T-helper 17 cell (primary cell): ENCODE measurements around the gene GPLD1. TPM values are rescaled to one million over a fixed set of nuclear protein-coding genes. Genes with fewer than 3 reads are reported as not detected.
"Not testable (repeated sequence)": the region's sequence is repeated elsewhere in the genome, so short reads cannot be mapped to it uniquely, and the experiment has no call there.

Experiments used
- ATAC-seq: fragments of 150-1000 bp; cut with Tn5 transposase; 2 replicates; pipeline ENCODE4 v1.10.0; 2021; ENCODE audit warnings: mild to moderate bottlenecking, moderate library complexity
- DNase-seq, 3 donors: peaks; one replicate each; pipeline versions ENCODE4 v3.0.0 to v3.0.0-alpha.2; 2020 to 2021
- H3K9me3 ChIP-seq: one replicate; pipeline ENCODE4 v1.7.0; 2013; ENCODE audit warnings: low read length, mild to moderate bottlenecking; ENCODE audit not compliant: control insufficient read depth, poor library complexity, severe bottlenecking
- H3K27ac Mint-ChIP-seq: one replicate; pipeline ENCODE4 v1.8.0; 2022; ENCODE audit warnings: mild to moderate bottlenecking, moderate library complexity, mixed read lengths
- H3K27me3 Mint-ChIP-seq: one replicate; pipeline ENCODE4 v1.8.0; 2022; ENCODE audit warnings: mixed read lengths
- H3K36me3 Mint-ChIP-seq: one replicate; pipeline ENCODE4 v1.8.0; 2022; ENCODE audit warnings: low read depth, mixed read lengths
- H3K4me1 Mint-ChIP-seq: one replicate; pipeline ENCODE4 v1.8.0; 2022; ENCODE audit warnings: mild to moderate bottlenecking, mixed read lengths
- H3K4me3 Mint-ChIP-seq: one replicate; pipeline ENCODE4 v1.8.0; 2022; ENCODE audit warnings: mild to moderate bottlenecking, moderate library complexity, mixed read lengths
- total RNA-seq, 4 donors: library from RNA in 2 of 4; stranded (reverse) in 2 of 4; gene quantifications; one replicate each; pipeline ENCODE4 v1.2.3 and lab custom pipeline; 2022 to 2026

GPLD1 gene
- total RNA-seq, 2 donors from 2014 or later = 0.21 to 0.40 TPM

- H3K27ac Mint-ChIP-seq = no peak overlapping the region
These were observed 95.2 kb downstream of the GPLD1 start for GRCh38 chr6:24394061-24394779.

GRCh38 chr6:24391756-24392405 lies 97.5 kb downstream of the GPLD1 start:
- Mint-ChIP-seq H3K4me1 (peaks cover 2% of the 10 kb centered on the region), H3K4me3 (no peak overlapping the region), H3K27me3 (peaks cover 14% of the 10 kb centered on the region), H3K36me3 (peaks cover 2% of the 10 kb centered on the region), H3K27ac (no peak overlapping the region)
- DNase-seq = no peak
- H3K9me3 ChIP-seq = peaks cover 3% of the 10 kb centered on the region
- no peak for ATAC-seq

More at GRCh38 chr6:24394061-24394779, 95.2 kb downstream of the GPLD1 start:
- H3K4me3 Mint-ChIP-seq = no peak overlapping the region
- no peak for DNase-seq
- no peaks in the 10 kb centered on the region for H3K4me1 Mint-ChIP-seq
- ATAC-seq = no peak
- no peaks in the 10 kb centered on the region for H3K36me3 Mint-ChIP-seq
- H3K27me3 Mint-ChIP-seq = peaks cover 25% of the 10 kb centered on the region
- peaks cover 3% of the 10 kb centered on the region for H3K9me3 ChIP-seq

GRCh38 chr6:24391208-24391607 lies 98.2 kb downstream of the GPLD1 start:
- no peak for ATAC-seq
- Mint-ChIP-seq H3K4me3 (no peak overlapping the region), H3K27me3 (peaks cover 17% of the 10 kb centered on the region), H3K36me3 (peaks cover 2% of the 10 kb centered on the region), H3K27ac (no peak overlapping the region), H3K4me1 (peaks cover 2% of the 10 kb centered on the region)
- no peaks in the 10 kb centered on the region for H3K9me3 ChIP-seq
- DNase-seq = no peak

GRCh38 chr6:24387818-24388217 lies 101.6 kb downstream of the GPLD1 start:
- no peaks in the 10 kb centered on the region for H3K9me3 ChIP-seq
- DNase-seq = no peak
- no peak for ATAC-seq
- Mint-ChIP-seq H3K4me3 (no peak overlapping the region), H3K4me1 (peaks cover 2% of the 10 kb centered on the region), H3K27ac (no peak overlapping the region), H3K27me3 (peaks cover 17% of the 10 kb centered on the region), H3K36me3 (peaks cover 2% of the 10 kb centered on the region)

- ATAC-seq (no peak), DNase-seq (no peak)
- H3K9me3 ChIP-seq = no peaks in the 10 kb centered on the region
- peaks cover 2% of the 10 kb centered on the region for H3K36me3 Mint-ChIP-seq
- H3K27me3 Mint-ChIP-seq = peaks cover 17% of the 10 kb centered on the region
- H3K4me1 Mint-ChIP-seq = peaks cover 2% of the 10 kb centered on the region
- no peak overlapping the region for H3K27ac Mint-ChIP-seq
- no peak overlapping the region for H3K4me3 Mint-ChIP-seq
These were observed 103.7 kb downstream of the GPLD1 start for GRCh38 chr6:24385536-24386269.

- H3K9me3 ChIP-seq, H3K36me3 Mint-ChIP-seq, DNase-seq, ATAC-seq, H3K4me1 Mint-ChIP-seq, H3K4me3 Mint-ChIP-seq, H3K27ac Mint-ChIP-seq: not testable (repeated sequence)
- peaks cover 17% of the 10 kb centered on the region for H3K27me3 Mint-ChIP-seq
These were observed 104.8 kb downstream of the GPLD1 start for GRCh38 chr6:24384369-24385130.

GRCh38 chr6:24382891-24383494 lies 106.4 kb downstream of the GPLD1 start:
- peaks cover 17% of the 10 kb centered on the region for H3K27me3 Mint-ChIP-seq
- H3K4me1 Mint-ChIP-seq, H3K36me3 Mint-ChIP-seq, H3K27ac Mint-ChIP-seq, H3K9me3 ChIP-seq, H3K4me3 Mint-ChIP-seq, ATAC-seq, DNase-seq: not testable (repeated sequence)

- H3K27me3 Mint-ChIP-seq = peaks cover 14% of the 10 kb centered on the region
- H3K36me3 Mint-ChIP-seq = no peaks in the 10 kb centered on the region
- ATAC-seq (no peak), DNase-seq (no peak)
- no peaks in the 10 kb centered on the region for H3K9me3 ChIP-seq
- no peak overlapping the region for H3K27ac Mint-ChIP-seq
- no peak overlapping the region for H3K4me3 Mint-ChIP-seq
- H3K4me1 Mint-ChIP-seq = no peaks in the 10 kb centered on the region
These were observed 107.2 kb downstream of the GPLD1 start for GRCh38 chr6:24382220-24382540.

GRCh38 chr6:24381476-24382219 lies 107.7 kb downstream of the GPLD1 start:
- no peaks in the 10 kb centered on the region for H3K4me1 Mint-ChIP-seq
- no peak for DNase-seq
- H3K4me3 Mint-ChIP-seq = no peak overlapping the region
- peaks cover 16% of the 10 kb centered on the region for H3K27me3 Mint-ChIP-seq
- no peaks in the 10 kb centered on the region for H3K9me3 ChIP-seq
- no peak for ATAC-seq
- H3K36me3 Mint-ChIP-seq = no peaks in the 10 kb centered on the region
- no peak overlapping the region for H3K27ac Mint-ChIP-seq

- ATAC-seq = no peak
These were observed 110.8 kb downstream of the GPLD1 start for GRCh38 chr6:24378473-24379097.

More at GRCh38 chr6:24378473-24379097, 110.8 kb downstream of the GPLD1 start:
- peaks cover 31% of the 10 kb centered on the region for H3K27me3 Mint-ChIP-seq
- H3K4me1 Mint-ChIP-seq = no peaks in the 10 kb centered on the region
- H3K9me3 ChIP-seq = no peaks in the 10 kb centered on the region
- H3K4me3 Mint-ChIP-seq = no peak overlapping the region
- no peak for DNase-seq
- H3K27ac Mint-ChIP-seq = no peak overlapping the region
- H3K36me3 Mint-ChIP-seq = peaks cover 4% of the 10 kb centered on the region
